HEK293 (cell line): ENCODE measurements around the gene HSD17B12.

Source experiments
- CTCF ChIA-PET: fragments of 350-600 bp; formaldehyde crosslinking; extraction: SDS; loops from one replicate; lab custom pipeline; 2021; ENCODE audit warnings: antibody characterized with exemption; lab: Yijun Ruan, JAX
- POLR2A ChIA-PET: fragments of 300-600 bp; formaldehyde crosslinking; extraction: SDS; loops from one replicate; lab custom pipeline; 2020; ENCODE audit warnings: antibody characterized with exemption, inconsistent platforms; lab: Yijun Ruan, JAX
- H3K27ac ChIP-seq: fragments of 200-500 bp; sonication (Bioruptor generic); 2 replicates; pipeline ENCODE4 v1.5.1; 2014; ENCODE audit warnings: low read depth, low read length, control low read depth, inconsistent platforms; ENCODE audit errors: extremely low read depth
- H3K36me3 ChIP-seq, 2 experiments: fragments of 200-500 bp in 1 of 2; sonication (Bioruptor generic) in 1 of 2; 1 replicate in 1 of 2; 2 replicates in 1 of 2; pipeline ENCODE4 v1.5.1; 2014 to 2017; ENCODE audit warnings: inconsistent platforms in 2 of 2, low read length in 2 of 2; ENCODE audit not compliant: control insufficient read depth in 2 of 2, insufficient read depth in 1 of 2
- H3K4me1 ChIP-seq: fragments of 200-500 bp; sonication (Bioruptor generic); 2 replicates; pipeline ENCODE4 v1.5.1; 2014; ENCODE audit warnings: mild to moderate bottlenecking, low read length, inconsistent platforms; ENCODE audit not compliant: control insufficient read depth, insufficient read depth
- H3K4me3 ChIP-seq: 2 replicates; pipeline ENCODE4 v1.5.1; 2011; ENCODE audit warnings: low read depth, mild to moderate bottlenecking, control low read depth, low read length, moderate library complexity
- H3K9me3 ChIP-seq: fragments of 200-500 bp; sonication (Bioruptor generic); 2 replicates; pipeline ENCODE4 v1.5.1; 2014; ENCODE audit warnings: low read depth, low read length, inconsistent platforms; ENCODE audit not compliant: control insufficient read depth, insufficient read depth
- FEZF1 ChIP-seq: fragments of 450-650 bp; formaldehyde crosslinking; IDR thresholded peaks from 2 replicates; pipeline ENCODE4 v1.5.1; 2016; ENCODE audit warnings: missing biosample characterization, missing genetic modification characterization
- GLIS1 ChIP-seq: fragments of 450-650 bp; formaldehyde crosslinking; IDR thresholded peaks from 2 replicates; pipeline ENCODE4 v1.5.1; 2016; ENCODE audit warnings: missing biosample characterization, missing genetic modification characterization
- HOXC10 ChIP-seq: sonication (generic); formaldehyde crosslinking; IDR thresholded peaks from 2 replicates; pipeline ENCODE4 v1.8.1; 2023; ENCODE audit warnings: mild to moderate bottlenecking, missing genetic modification reagents
- KLF16 ChIP-seq: fragments of 450-650 bp; formaldehyde crosslinking; IDR thresholded peaks from 2 replicates; pipeline ENCODE4 v1.5.1; 2017; ENCODE audit warnings: missing biosample characterization, missing genetic modification characterization
- KLF8 ChIP-seq: fragments of 450-650 bp; formaldehyde crosslinking; IDR thresholded peaks from 2 replicates; pipeline ENCODE4 v1.5.1; 2016; ENCODE audit warnings: missing biosample characterization, missing genetic modification characterization
- MZF1 ChIP-seq: fragments of 450-650 bp; formaldehyde crosslinking; IDR thresholded peaks from 2 replicates; pipeline ENCODE4 v1.5.1; 2017; ENCODE audit warnings: missing biosample characterization, missing genetic modification characterization, borderline replicate concordance
- SP2 ChIP-seq: fragments of 450-650 bp; formaldehyde crosslinking; IDR thresholded peaks from 2 replicates; pipeline ENCODE4 v1.5.1; 2016; ENCODE audit warnings: missing biosample characterization, missing genetic modification characterization
- SP3 ChIP-seq: fragments of 450-650 bp; formaldehyde crosslinking; IDR thresholded peaks from 2 replicates; pipeline ENCODE4 v1.5.1; 2016; ENCODE audit warnings: missing biosample characterization, missing genetic modification characterization
- TCF7L2 ChIP-seq: IDR thresholded peaks from 2 replicates; pipeline ENCODE4 v1.6.1; 2011; ENCODE audit warnings: low read depth, mild to moderate bottlenecking, inconsistent platforms, low read length, moderate library complexity, borderline replicate concordance
- ZBTB17 ChIP-seq: fragments of 450-650 bp; formaldehyde crosslinking; IDR thresholded peaks from 2 replicates; pipeline ENCODE4 v1.5.1; 2016; ENCODE audit warnings: missing biosample characterization, missing genetic modification characterization
- ZEB2 ChIP-seq: fragments of 450-650 bp; formaldehyde crosslinking; IDR thresholded peaks from 2 replicates; pipeline ENCODE4 v1.5.1; 2016; ENCODE audit warnings: missing biosample characterization, missing genetic modification characterization
- ZNF132 ChIP-seq: fragments of 450-650 bp; formaldehyde crosslinking; IDR thresholded peaks from 2 replicates; pipeline ENCODE4 v1.5.1; 2017; ENCODE audit warnings: missing biosample characterization, missing genetic modification characterization, borderline replicate concordance
- ZNF157 ChIP-seq: fragments of 450-650 bp; formaldehyde crosslinking; IDR thresholded peaks from 2 replicates; pipeline ENCODE4 v1.5.1; 2016; ENCODE audit warnings: missing biosample characterization, missing genetic modification characterization
- ZNF221 ChIP-seq: fragments of 450-650 bp; formaldehyde crosslinking; IDR thresholded peaks from 2 replicates; pipeline ENCODE4 v1.5.1; 2017; ENCODE audit warnings: missing biosample characterization, missing genetic modification characterization, borderline replicate concordance
- ZNF223 ChIP-seq: fragments of 450-650 bp; formaldehyde crosslinking; IDR thresholded peaks from 2 replicates; pipeline ENCODE4 v1.5.1; 2016; ENCODE audit warnings: missing biosample characterization, missing genetic modification characterization
- ZNF24 ChIP-seq: fragments of 450-650 bp; formaldehyde crosslinking; IDR thresholded peaks from 2 replicates; pipeline ENCODE4 v1.5.1; 2016; ENCODE audit warnings: missing biosample characterization, missing genetic modification characterization
- ZNF391 ChIP-seq: fragments of 450-650 bp; formaldehyde crosslinking; IDR thresholded peaks from 2 replicates; pipeline ENCODE4 v1.5.1; 2016; ENCODE audit warnings: low read depth, missing biosample characterization, missing genetic modification characterization, borderline replicate concordance
- ZNF394 ChIP-seq: fragments of 450-650 bp; formaldehyde crosslinking; IDR thresholded peaks from 2 replicates; pipeline ENCODE4 v1.5.1; 2016; ENCODE audit warnings: missing biosample characterization, missing genetic modification characterization, mild to moderate bottlenecking, moderate library complexity, borderline replicate concordance
- ZNF501 ChIP-seq: fragments of 450-650 bp; formaldehyde crosslinking; IDR thresholded peaks from 2 replicates; pipeline ENCODE4 v1.5.1; 2016; ENCODE audit warnings: missing biosample characterization, missing genetic modification characterization
- ZNF549 ChIP-seq: fragments of 450-650 bp; IDR thresholded peaks from 2 replicates; pipeline ENCODE4 v1.5.1; 2018; ENCODE audit warnings: missing biosample characterization, missing genetic modification characterization, mild to moderate bottlenecking, inconsistent platforms, moderate library complexity
- ZNF555 ChIP-seq: fragments of 450-650 bp; formaldehyde crosslinking; conservative IDR thresholded peaks from 2 replicates; pipeline ENCODE4 v1.5.1; 2017; ENCODE audit warnings: missing biosample characterization, mild to moderate bottlenecking, missing genetic modification characterization, inconsistent platforms
- ZNF660 ChIP-seq: fragments of 450-650 bp; IDR thresholded peaks from 2 replicates; pipeline ENCODE4 v1.5.1; 2018; ENCODE audit warnings: missing biosample characterization, mild to moderate bottlenecking, missing genetic modification characterization
- ZNF707 ChIP-seq: fragments of 450-650 bp; formaldehyde crosslinking; IDR thresholded peaks from 2 replicates; pipeline ENCODE4 v1.5.1; 2016; ENCODE audit warnings: missing biosample characterization, missing genetic modification characterization
- ZNF768 ChIP-seq: fragments of 450-650 bp; formaldehyde crosslinking; IDR thresholded peaks from 2 replicates; pipeline ENCODE4 v1.5.1; 2018; ENCODE audit warnings: missing biosample characterization, mild to moderate bottlenecking, missing genetic modification characterization
- ZNF776 ChIP-seq: fragments of 450-650 bp; formaldehyde crosslinking; IDR thresholded peaks from 2 replicates; pipeline ENCODE4 v1.5.0; 2017; ENCODE audit warnings: missing biosample characterization, missing genetic modification characterization, borderline replicate concordance
- ZSCAN30 ChIP-seq: fragments of 450-650 bp; IDR thresholded peaks from 2 replicates; pipeline ENCODE4 v1.5.1; 2018; ENCODE audit warnings: missing biosample characterization, mild to moderate bottlenecking, missing genetic modification characterization, moderate library complexity
- TF ChIP-seq, protein P1 (sequence below): fragments of 450-650 bp; formaldehyde crosslinking; IDR thresholded peaks from 2 replicates; pipeline ENCODE4 v1.5.1; 2017; ENCODE audit warnings: missing biosample characterization, missing genetic modification characterization
- TF ChIP-seq, protein P2 (sequence below): fragments of 450-650 bp; formaldehyde crosslinking; IDR thresholded peaks from 2 replicates; pipeline ENCODE4 v1.5.1; 2016; ENCODE audit warnings: missing biosample characterization, missing genetic modification characterization
- TF ChIP-seq, protein P3 (sequence below): fragments of 450-650 bp; formaldehyde crosslinking; conservative IDR thresholded peaks from 2 replicates; pipeline ENCODE4 v1.5.1; 2016; ENCODE audit warnings: low read depth, missing biosample characterization, missing genetic modification characterization

Gene HSD17B12

GRCh38 chr11:43830928-43831440, 150.4 kb downstream of the HSD17B12 start (continued):
- TF ChIP-seq SP3 (tag by site-specific recombination) (peak; percentile 23; the same call in 1 of the 2 replicates), KLF8 (no peak), GLIS1 (peak; percentile 12; the same call in 1 of the 2 replicates), ZSCAN30 (tag by site-specific recombination) (no peak), ZNF132 (tag by site-specific recombination) (no peak), ZEB2 (tag by site-specific recombination) (0 out of 2 replicates have a peak, but pooled peaks have one; percentile 28), ZNF660 (tag by site-specific recombination) (peak; percentile 88), ZNF24 (tag by site-specific recombination) (peak; percentile 44; the same call in 1 of the 2 replicates), ZNF157 (tag by site-specific recombination) (no peak), ZNF221 (tag by site-specific recombination) (no peak), ZBTB17 (tag by site-specific recombination) (peak; percentile 87), ZNF501 (tag by site-specific recombination) (no peak), ZNF223 (tag by site-specific recombination) (no peak), ZNF394 (tag by site-specific recombination) (peak; percentile 48; the same call in 1 of the 2 replicates)
- TF ChIP-seq, protein P1, sequence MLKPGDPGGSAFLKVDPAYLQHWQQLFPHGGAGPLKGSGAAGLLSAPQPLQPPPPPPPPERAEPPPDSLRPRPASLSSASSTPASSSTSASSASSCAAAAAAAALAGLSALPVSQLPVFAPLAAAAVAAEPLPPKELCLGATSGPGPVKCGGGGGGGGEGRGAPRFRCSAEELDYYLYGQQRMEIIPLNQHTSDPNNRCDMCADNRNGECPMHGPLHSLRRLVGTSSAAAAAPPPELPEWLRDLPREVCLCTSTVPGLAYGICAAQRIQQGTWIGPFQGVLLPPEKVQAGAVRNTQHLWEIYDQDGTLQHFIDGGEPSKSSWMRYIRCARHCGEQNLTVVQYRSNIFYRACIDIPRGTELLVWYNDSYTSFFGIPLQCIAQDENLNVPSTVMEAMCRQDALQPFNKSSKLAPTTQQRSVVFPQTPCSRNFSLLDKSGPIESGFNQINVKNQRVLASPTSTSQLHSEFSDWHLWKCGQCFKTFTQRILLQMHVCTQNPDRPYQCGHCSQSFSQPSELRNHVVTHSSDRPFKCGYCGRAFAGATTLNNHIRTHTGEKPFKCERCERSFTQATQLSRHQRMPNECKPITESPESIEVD (tag by site-specific recombination): 0 out of 2 replicates have a peak, but pooled peaks have one; percentile 6
- TF ChIP-seq, protein P2, sequence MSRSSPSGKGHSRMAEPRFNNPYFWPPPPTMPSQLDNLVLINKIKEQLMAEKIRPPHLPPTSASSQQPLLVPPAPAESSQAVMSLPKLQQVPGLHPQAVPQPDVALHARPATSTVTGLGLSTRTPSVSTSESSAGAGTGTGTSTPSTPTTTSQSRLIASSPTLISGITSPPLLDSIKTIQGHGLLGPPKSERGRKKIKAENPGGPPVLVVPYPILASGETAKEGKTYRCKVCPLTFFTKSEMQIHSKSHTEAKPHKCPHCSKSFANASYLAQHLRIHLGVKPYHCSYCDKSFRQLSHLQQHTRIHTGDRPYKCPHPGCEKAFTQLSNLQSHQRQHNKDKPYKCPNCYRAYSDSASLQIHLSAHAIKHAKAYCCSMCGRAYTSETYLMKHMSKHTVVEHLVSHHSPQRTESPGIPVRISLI (tag by site-specific recombination): peak; percentile 89
- TF ChIP-seq, protein P3, sequence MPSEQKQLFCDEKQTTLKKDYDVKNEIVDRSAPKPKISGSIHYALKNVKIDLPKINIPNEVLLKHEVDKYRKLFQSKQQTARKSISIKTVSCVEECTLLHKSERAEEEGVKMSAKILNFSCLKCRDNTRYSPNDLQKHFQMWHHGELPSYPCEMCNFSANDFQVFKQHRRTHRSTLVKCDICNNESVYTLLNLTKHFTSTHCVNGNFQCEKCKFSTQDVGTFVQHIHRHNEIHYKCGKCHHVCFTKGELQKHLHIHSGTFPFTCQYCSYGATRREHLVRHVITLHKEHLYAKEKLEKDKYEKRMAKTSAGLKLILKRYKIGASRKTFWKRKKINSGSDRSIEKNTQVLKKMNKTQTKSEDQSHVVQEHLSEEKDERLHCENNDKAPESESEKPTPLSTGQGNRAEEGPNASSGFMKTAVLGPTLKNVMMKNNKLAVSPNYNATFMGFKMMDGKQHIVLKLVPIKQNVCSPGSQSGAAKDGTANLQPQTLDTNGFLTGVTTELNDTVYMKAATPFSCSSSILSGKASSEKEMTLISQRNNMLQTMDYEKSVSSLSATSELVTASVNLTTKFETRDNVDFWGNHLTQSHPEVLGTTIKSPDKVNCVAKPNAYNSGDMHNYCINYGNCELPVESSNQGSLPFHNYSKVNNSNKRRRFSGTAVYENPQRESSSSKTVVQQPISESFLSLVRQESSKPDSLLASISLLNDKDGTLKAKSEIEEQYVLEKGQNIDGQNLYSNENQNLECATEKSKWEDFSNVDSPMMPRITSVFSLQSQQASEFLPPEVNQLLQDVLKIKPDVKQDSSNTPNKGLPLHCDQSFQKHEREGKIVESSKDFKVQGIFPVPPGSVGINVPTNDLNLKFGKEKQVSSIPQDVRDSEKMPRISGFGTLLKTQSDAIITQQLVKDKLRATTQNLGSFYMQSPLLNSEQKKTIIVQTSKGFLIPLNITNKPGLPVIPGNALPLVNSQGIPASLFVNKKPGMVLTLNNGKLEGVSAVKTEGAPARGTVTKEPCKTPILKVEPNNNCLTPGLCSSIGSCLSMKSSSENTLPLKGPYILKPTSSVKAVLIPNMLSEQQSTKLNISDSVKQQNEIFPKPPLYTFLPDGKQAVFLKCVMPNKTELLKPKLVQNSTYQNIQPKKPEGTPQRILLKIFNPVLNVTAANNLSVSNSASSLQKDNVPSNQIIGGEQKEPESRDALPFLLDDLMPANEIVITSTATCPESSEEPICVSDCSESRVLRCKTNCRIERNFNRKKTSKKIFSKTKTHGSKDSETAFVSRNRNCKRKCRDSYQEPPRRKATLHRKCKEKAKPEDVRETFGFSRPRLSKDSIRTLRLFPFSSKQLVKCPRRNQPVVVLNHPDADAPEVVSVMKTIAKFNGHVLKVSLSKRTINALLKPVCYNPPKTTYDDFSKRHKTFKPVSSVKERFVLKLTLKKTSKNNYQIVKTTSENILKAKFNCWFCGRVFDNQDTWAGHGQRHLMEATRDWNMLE: 0 out of 2 replicates have a peak, but pooled peaks have one; percentile 16

- Histone ChIP-seq H3K36me3 (peaks cover 0 to 3% of the 10 kb centered on the region in 2 experiments; a peak in 1 of 3 replicates), H3K4me1 (peaks cover 6% of the 10 kb centered on the region), H3K4me3 (no peak overlapping the region), H3K9me3 (no peaks in the 10 kb centered on the region), H3K27ac (no peak overlapping the region)
- POLR2A ChIA-PET: interaction anchor here (0.7 kb wide), 1 partner anchor 335 kb away, joined by 3 read pairs; no protein-coding TSS in a partner anchor
- CTCF ChIA-PET: interaction anchor here (0.6 to 10.8 kb wide), 2 partner anchors 17 to 111 kb away, joined by 3 to 122 read pairs; no protein-coding TSS in a partner anchor
- TF ChIP-seq FEZF1 (tag by site-specific recombination) (no peak), TCF7L2 (no peak), MZF1 (tag by site-specific recombination) (no peak), KLF16 (tag by site-specific recombination) (no peak), ZNF555 (tag by site-specific recombination) (no peak), ZNF776 (tag by site-specific recombination) (no peak), ZNF768 (tag by site-specific recombination) (no peak), SP2 (tag by site-specific recombination) (no peak), ZNF707 (tag by site-specific recombination) (no peak), ZNF391 (no peak), ZNF549 (tag by site-specific recombination) (no peak), HOXC10 (no peak), ZNF223 (tag by site-specific recombination) (no peak)
- TF ChIP-seq, protein P2 (tag by site-specific recombination): no peak
Observed at GRCh38 chr11:43832536-43832935, 152.0 kb downstream of the HSD17B12 start.
